Astrocyte of the cerebellum (primary cell): ENCODE results near the gene TRAPPC12.
A peak's percentile ranks its signal among the peaks of the same experiment; 100 is the strongest.

Experiments used
- DNase-seq: peaks from one replicate; pipeline ENCODE4 v3.0.0-alpha.2; 2011; ENCODE audit warnings: low read depth
- H3K4me3 ChIP-seq: 2 replicates; pipeline ENCODE4 v1.5.1; 2011; ENCODE audit warnings: mild to moderate bottlenecking, low read depth, low read length, moderate library complexity
- CTCF ChIP-seq: IDR thresholded peaks from 2 replicates; pipeline ENCODE4 v1.5.1; 2012; ENCODE audit warnings: low read length, low read depth, moderate library complexity, mild to moderate bottlenecking; ENCODE audit errors: missing control alignments
- in situ Hi-C: cut with HindIII; loops from 2 replicates; pipeline ENCODE4 v1.10.0; 2017; ENCODE audit warnings: low sequenced_read_pairs

Gene TRAPPC12

GRCh38 chr2:3500326-3500899 lies 120.9 kb downstream of the TRAPPC12 start:
- in situ Hi-C loops, result no loop called here
- no peak for DNase-seq
- no peak for TF ChIP-seq CTCF
- H3K4me3 ChIP-seq, result no peak overlapping the region

GRCh38 chr2:3503046-3503445 lies 123.6 kb downstream of the TRAPPC12 start:
- no peak overlapping the region for H3K4me3 ChIP-seq
- no peak for TF ChIP-seq CTCF
- DNase-seq, result no peak
- in situ Hi-C loops, result no loop called here

- DNase-seq, result no peak
- no peak for TF ChIP-seq CTCF
- in situ Hi-C loops, result no loop called here
- no peak overlapping the region for H3K4me3 ChIP-seq
Measured at GRCh38 chr2:3503483-3503882, 124.0 kb downstream of the TRAPPC12 start.

- H3K4me3 ChIP-seq, result no peak overlapping the region
- in situ Hi-C loops, result no loop called here
- TF ChIP-seq CTCF, result no peak
- DNase-seq, result no peak
Measured at GRCh38 chr2:3504741-3505140, 125.2 kb downstream of the TRAPPC12 start.

- in situ Hi-C loops, result no loop called here
- no peak overlapping the region for H3K4me3 ChIP-seq
- DNase-seq, result no peak
- no peak for TF ChIP-seq CTCF
Measured at GRCh38 chr2:3505771-3506170, 126.3 kb downstream of the TRAPPC12 start.

- H3K4me3 ChIP-seq, result no peak overlapping the region
- in situ Hi-C loops, result no loop called here
- TF ChIP-seq CTCF, result no peak
- peak; percentile 70 for DNase-seq
Measured at GRCh38 chr2:3512086-3512485, 132.6 kb downstream of the TRAPPC12 start.
